Activated naive CD4-positive, alpha-beta T cell treated with anti-CD3 and anti-CD28 coated beads for 36 hours (primary cell): ENCODE measurements around the gene S100B. TPM values are rescaled to one million over a fixed set of nuclear protein-coding genes. Genes with fewer than 3 reads are reported as not detected.

Experiments
- CTCF ChIA-PET: fragments of 350-600 bp; sonication (Branson Sonifier 250); formaldehyde crosslinking; loops from one replicate; lab custom pipeline; 2021; ENCODE audit warnings: antibody characterized with exemption; lab: Charles Lee
- DNase-seq: peaks from one replicate; pipeline ENCODE4 v3.0.0-alpha.2; 2020
- H3K27ac Mint-ChIP-seq: one replicate; pipeline ENCODE4 v1.8.0; 2021; ENCODE audit warnings: mild to moderate bottlenecking, mixed read lengths
- H3K27me3 Mint-ChIP-seq: one replicate; pipeline ENCODE4 v1.8.0; 2021; ENCODE audit warnings: low read depth, mixed read lengths
- H3K36me3 Mint-ChIP-seq: one replicate; pipeline ENCODE4 v1.8.0; 2021; ENCODE audit warnings: low read depth, mixed read lengths
- H3K4me1 Mint-ChIP-seq: one replicate; pipeline ENCODE4 v1.8.0; 2021; ENCODE audit warnings: low read depth, mixed read lengths
- H3K4me3 Mint-ChIP-seq: one replicate; pipeline ENCODE4 v1.8.0; 2021; ENCODE audit warnings: mild to moderate bottlenecking, moderate library complexity, mixed read lengths
- H3K9me3 Mint-ChIP-seq: one replicate; pipeline ENCODE4 v1.8.0; 2021; ENCODE audit warnings: mixed read lengths
- intact Hi-C: fragments of 100-400 bp; cut with micrococcal nuclease; formaldehyde crosslinking; loops from one replicate; pipeline ENCODE4 v1.15.1; 2023
- total RNA-seq, 2 experiments: library from RNA; stranded (reverse); gene quantifications; one replicate each; pipeline ENCODE4 v1.2.3, GENCODE V29; 2021

S100B gene
- total RNA-seq, 2 experiments from 2014 or later: 0.24 TPM; not detected in 1

DNA sequence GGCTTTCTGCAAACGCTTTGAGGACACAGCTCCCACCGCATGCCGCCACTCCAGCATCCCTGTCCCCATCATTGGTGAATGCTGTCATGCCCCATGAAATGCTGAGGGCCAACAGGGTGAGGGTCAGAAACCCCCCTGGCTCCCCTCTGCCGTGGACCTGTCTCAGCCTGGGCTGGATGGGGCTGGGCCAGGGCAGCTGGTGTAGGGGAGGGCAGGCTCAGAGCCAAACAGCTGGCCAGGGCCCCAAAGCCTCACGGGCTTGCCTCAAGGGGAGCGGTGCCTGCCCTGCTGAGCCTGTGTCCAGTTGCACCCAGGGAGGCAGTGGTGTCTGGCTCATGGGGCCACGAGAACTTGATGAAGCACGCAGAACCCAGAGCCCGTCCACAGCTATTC lies 49.7 kb downstream of the S100B start:
- H3K4me1 Mint-ChIP-seq: peaks cover 57% of the 10 kb centered on the region
- no peak for DNase-seq
- H3K4me3 Mint-ChIP-seq: no peak overlapping the region
- intact Hi-C loops: loop anchor here (5.0 kb wide), 1 partner anchor 583 kb away; no protein-coding TSS in a partner anchor
- H3K27me3 Mint-ChIP-seq: no peaks in the 10 kb centered on the region
- peaks cover 18% of the 10 kb centered on the region for H3K36me3 Mint-ChIP-seq
- CTCF ChIA-PET: no interaction called here
- no peak overlapping the region for H3K27ac Mint-ChIP-seq
- H3K9me3 Mint-ChIP-seq: no peaks in the 10 kb centered on the region

DNA sequence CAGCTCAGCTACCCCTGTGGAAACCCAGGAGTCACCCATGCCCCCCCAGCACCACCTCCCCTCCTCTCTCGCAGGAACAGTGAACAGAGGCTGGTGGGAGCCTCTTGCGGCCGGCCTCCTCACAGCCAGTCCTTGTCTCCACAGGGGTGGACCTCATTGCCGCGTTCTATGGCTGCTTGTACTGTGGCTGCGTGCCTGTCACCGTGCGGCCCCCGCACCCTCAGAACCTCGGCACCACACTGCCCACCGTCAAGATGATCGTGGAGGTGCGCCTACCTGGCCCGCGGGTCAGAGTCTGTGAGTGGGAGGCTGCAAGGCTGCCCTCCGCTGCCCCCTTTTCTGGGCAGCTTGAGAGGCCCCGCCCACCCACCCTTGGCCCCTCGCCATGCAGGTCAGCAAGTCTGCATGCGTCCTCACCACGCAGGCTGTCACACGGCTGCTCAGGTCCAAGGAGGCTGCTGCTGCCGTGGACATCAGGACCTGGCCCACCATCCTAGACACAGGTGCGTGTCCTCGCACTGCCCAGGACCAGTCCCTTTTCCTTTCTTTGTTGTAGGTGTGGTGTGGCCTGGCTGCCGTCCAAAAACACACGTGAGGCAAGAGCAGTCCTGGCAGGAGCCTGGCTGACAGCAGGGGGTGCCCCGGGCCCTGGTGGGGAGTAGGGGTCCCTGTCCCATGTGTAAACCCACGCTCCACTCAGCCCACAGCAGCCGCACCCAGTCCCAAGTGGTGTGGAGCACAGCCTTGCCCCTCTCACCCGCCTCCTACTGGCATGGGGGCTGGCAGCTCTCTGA lies 50.3 kb downstream of the S100B start:
- Mint-ChIP-seq H3K4me3 (no peak overlapping the region), H3K36me3 (peaks cover 14% of the 10 kb centered on the region), H3K27ac (no peak overlapping the region), H3K27me3 (no peaks in the 10 kb centered on the region), H3K9me3 (no peaks in the 10 kb centered on the region), H3K4me1 (peaks cover 54% of the 10 kb centered on the region)
- CTCF ChIA-PET: no interaction called here
- intact Hi-C loops: loop anchor here (5.0 kb wide), 2 partner anchors 97 to 582 kb away; partner anchors contain the start of gene DIP2A
- DNase-seq: no peak

- Mint-ChIP-seq H3K27ac (no peak overlapping the region), H3K36me3 (peaks cover 13% of the 10 kb centered on the region), H3K27me3 (no peaks in the 10 kb centered on the region), H3K4me3 (no peak overlapping the region), H3K4me1 (peaks cover 47% of the 10 kb centered on the region), H3K9me3 (no peaks in the 10 kb centered on the region)
- intact Hi-C loops: loop anchor here (5.0 kb wide), 1 partner anchor 97 kb away; the partner anchor contains the start of gene DIP2A
- no peak for DNase-seq
- CTCF ChIA-PET: no interaction called here
Observed at GRCh38 chr21:46553993-46554392, 50.9 kb downstream of the S100B start.

DNA sequence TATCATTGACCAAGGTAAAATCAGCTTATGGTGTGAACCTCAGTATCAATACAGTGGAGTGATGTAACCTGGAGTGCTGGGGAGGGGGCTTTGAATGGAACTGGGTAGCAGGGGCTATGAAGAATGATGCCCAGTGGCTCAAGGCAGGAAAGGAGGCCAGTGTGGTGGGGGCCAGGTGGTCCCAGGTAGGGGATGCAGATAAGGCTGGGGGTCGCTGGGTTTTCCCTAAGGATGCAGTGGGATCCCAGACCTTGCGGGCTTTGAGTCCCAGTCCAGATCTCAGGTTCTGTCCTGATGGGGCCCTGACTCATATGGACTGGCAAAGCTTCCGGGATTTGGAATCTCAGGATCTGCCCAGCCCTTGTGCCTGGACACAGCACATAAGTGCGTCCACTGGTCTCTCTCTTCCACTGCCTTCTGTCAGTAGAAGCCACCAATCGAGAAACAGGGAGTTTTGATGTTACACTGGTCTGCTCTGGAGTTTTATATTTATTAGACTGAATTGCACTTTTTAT lies 52.0 kb downstream of the S100B start:
- H3K36me3 Mint-ChIP-seq: peaks cover 15% of the 10 kb centered on the region
- H3K4me3 Mint-ChIP-seq: no peak overlapping the region
- intact Hi-C loops: loop anchor here (5.0 kb wide), 1 partner anchor 96 kb away; the partner anchor contains the start of gene DIP2A
- no peaks in the 10 kb centered on the region for H3K9me3 Mint-ChIP-seq
- H3K27ac Mint-ChIP-seq: peak overlapping the region; percentile 77
- no peaks in the 10 kb centered on the region for H3K27me3 Mint-ChIP-seq
- peaks cover 45% of the 10 kb centered on the region for H3K4me1 Mint-ChIP-seq
- DNase-seq: no peak
- CTCF ChIA-PET: interaction anchor here (1.3 kb wide), 1 partner anchor 21 kb away, joined by 5 read pairs; no protein-coding TSS in a partner anchor

GRCh38 chr21:46552274-46552673 lies 52.6 kb downstream of the S100B start:
- Mint-ChIP-seq H3K36me3 (peaks cover 17% of the 10 kb centered on the region), H3K27ac (peak overlapping the region; percentile 77), H3K4me3 (peak overlapping the region; percentile 50), H3K9me3 (no peaks in the 10 kb centered on the region), H3K27me3 (no peaks in the 10 kb centered on the region), H3K4me1 (peaks cover 43% of the 10 kb centered on the region)
- CTCF ChIA-PET: interaction anchor here (0.7 to 1.5 kb wide), 4 partner anchors 10 to 87 kb away, joined by 3 to 5 read pairs (median 4); no protein-coding TSS in a partner anchor
- intact Hi-C loops: loop anchor here (5.0 kb wide), 1 partner anchor 95 kb away; the partner anchor contains the start of gene DIP2A
- DNase-seq: no peak

DNA sequence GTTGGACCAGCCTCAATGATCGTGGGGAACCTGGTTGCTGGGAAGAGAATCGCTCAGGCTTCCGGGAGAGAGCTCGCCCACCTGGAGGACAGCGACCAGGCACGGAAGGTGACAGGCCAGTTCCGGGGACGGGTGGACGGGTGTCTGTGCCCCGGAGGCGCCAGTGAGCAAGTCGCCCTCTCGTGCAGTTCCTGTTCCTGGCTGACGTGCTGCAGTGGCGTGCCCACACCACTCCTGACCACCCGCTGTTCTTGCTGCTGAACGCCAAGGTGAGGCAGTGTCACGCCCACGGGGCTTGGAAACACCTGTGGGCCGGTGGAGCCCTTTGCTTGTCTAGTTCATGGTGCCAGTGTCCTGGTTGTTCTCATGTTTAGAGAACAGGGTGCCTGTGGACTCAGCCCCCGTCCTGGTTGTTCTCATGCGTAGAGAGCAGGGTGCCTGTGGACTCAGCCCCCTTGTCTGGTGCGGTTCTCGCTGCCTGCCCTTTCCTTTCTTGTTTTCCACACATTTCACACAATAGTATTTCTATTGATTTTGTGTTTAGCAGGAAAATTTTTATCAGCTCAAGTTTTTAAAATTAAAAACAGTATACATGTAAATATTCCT lies 53.1 kb downstream of the S100B start:
- intact Hi-C loops: loop anchor here (5.0 kb wide), 1 partner anchor 94 kb away; the partner anchor contains the start of gene DIP2A
- CTCF ChIA-PET: interaction anchor here (0.7 to 1.5 kb wide), 7 partner anchors 10 to 88 kb away, joined by 3 to 5 read pairs (median 4); no protein-coding TSS in a partner anchor
- Mint-ChIP-seq H3K9me3 (no peaks in the 10 kb centered on the region), H3K4me1 (peaks cover 41% of the 10 kb centered on the region), H3K36me3 (peaks cover 16% of the 10 kb centered on the region), H3K27me3 (no peaks in the 10 kb centered on the region), H3K27ac (peak overlapping the region; percentile 76), H3K4me3 (peak overlapping the region; percentile 60)
- DNase-seq: peak; percentile 65

DNA sequence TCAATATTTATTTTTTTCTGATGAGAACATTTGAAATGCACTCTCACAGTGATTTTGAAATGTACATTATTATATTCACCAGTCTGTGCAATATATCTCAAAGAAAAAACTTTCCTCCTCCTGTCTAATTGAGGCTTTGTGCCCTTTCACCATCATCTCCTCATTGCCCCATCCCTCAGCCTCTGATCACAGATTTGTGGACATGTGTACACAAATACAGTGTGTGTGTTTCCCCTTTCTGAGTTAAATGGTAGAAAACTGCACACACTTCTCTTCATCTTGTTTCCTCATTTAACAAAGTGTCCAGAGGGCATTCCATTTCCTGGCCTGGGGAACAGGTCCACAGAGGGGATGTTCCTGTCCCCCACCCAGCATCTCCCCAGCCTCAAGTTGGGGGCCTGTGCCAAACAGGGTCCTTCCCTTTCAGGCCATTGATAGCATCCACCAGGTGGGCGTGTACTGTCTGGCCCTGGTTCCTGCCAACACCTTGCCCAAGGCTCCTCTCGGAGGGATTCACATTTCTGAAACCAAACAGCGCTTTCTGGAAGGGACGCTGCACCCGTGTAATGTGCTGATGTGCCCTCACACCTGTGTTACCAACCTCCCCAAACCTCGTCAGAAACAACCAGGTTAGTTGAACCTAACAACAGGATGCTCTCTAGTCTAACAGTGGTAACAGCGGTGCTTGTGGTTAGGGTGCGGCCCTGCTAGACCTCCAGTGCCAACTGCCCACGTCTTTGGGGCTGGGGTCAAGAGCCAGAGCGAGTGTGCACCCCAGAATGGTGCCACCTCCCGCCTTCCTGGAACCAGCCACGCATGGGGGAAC lies 54.6 kb downstream of the S100B start:
- Mint-ChIP-seq H3K27ac (peak overlapping the region; percentile 57), H3K4me3 (no peak overlapping the region), H3K27me3 (no peaks in the 10 kb centered on the region), H3K36me3 (peaks cover 21% of the 10 kb centered on the region), H3K9me3 (no peaks in the 10 kb centered on the region), H3K4me1 (peaks cover 37% of the 10 kb centered on the region)
- peak; percentile 44 for DNase-seq
- intact Hi-C loops: loop anchor here (5.0 kb wide), 1 partner anchor 93 kb away; the partner anchor contains the start of gene DIP2A
- CTCF ChIA-PET: interaction anchor here (0.9 kb wide), 1 partner anchor 87 kb away, joined by 4 read pairs; no protein-coding TSS in a partner anchor

- intact Hi-C loops: loop anchor here (5.0 kb wide), 1 partner anchor 92 kb away; the partner anchor contains the start of gene DIP2A
- no peak overlapping the region for H3K27ac Mint-ChIP-seq
- peaks cover 25% of the 10 kb centered on the region for H3K36me3 Mint-ChIP-seq
- CTCF ChIA-PET: no interaction called here
- no peak for DNase-seq
- no peak overlapping the region for H3K4me3 Mint-ChIP-seq
- no peaks in the 10 kb centered on the region for H3K27me3 Mint-ChIP-seq
- no peaks in the 10 kb centered on the region for H3K9me3 Mint-ChIP-seq
- peaks cover 41% of the 10 kb centered on the region for H3K4me1 Mint-ChIP-seq
Observed at GRCh38 chr21:46549650-46550049, 55.2 kb downstream of the S100B start.

Other genes starting within 250 kb of the S100B start
- gene DIP2A, start 146.2 kb downstream of the S100B start, total RNA-seq: 10 to 100 TPM; 31.4 to 32.7 TPM
- 10 to 100 TPM; 78.5 to 81.1 TPM for gene PRMT2, start 30.6 kb upstream of the S100B start, total RNA-seq